OCI-LY3 (cell line): Measurements from ENCODE around the gene ASIC2.

Source experiments
- EZH2phosphoT487 ChIP-seq: fragments of 200-600 bp; shearing (Covaris generic); IDR thresholded peaks from 2 replicates; pipeline ENCODE4 v1.6.1; 2018; ENCODE audit warnings: antibody characterized with exemption, mixed run types, low read depth
- TF ChIP-seq, protein P1 (sequence below): fragments of 200-600, 300-600 bp; sonication (generic); IDR thresholded peaks from 2 replicates; pipeline ENCODE4 v1.5.1; 2014; ENCODE audit warnings: antibody characterized with exemption, low read length, low read depth

- TF ChIP-seq, protein P1, sequence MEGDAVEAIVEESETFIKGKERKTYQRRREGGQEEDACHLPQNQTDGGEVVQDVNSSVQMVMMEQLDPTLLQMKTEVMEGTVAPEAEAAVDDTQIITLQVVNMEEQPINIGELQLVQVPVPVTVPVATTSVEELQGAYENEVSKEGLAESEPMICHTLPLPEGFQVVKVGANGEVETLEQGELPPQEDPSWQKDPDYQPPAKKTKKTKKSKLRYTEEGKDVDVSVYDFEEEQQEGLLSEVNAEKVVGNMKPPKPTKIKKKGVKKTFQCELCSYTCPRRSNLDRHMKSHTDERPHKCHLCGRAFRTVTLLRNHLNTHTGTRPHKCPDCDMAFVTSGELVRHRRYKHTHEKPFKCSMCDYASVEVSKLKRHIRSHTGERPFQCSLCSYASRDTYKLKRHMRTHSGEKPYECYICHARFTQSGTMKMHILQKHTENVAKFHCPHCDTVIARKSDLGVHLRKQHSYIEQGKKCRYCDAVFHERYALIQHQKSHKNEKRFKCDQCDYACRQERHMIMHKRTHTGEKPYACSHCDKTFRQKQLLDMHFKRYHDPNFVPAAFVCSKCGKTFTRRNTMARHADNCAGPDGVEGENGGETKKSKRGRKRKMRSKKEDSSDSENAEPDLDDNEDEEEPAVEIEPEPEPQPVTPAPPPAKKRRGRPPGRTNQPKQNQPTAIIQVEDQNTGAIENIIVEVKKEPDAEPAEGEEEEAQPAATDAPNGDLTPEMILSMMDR = no peak
- no peak for TF ChIP-seq EZH2phosphoT487
Observed at GRCh38 chr17:33227911-33228310, 65.2 kb downstream of the ASIC2 start.
